Measurements from ENCODE around the gene C16orf92. TPM values are rescaled to one million over a fixed set of nuclear protein-coding genes. Genes with fewer than 3 reads are reported as not detected.

The C16orf92 gene
- total and polyA plus RNA-seq, 2 of the 13 experiments (the other 11 are each of a cell fraction or from before 2014, with no cell fraction given) = not detected

GRCh38 chr16:30032083-30032819, 9.3 kb downstream of the C16orf92 start (continued):
- TF ChIP-seq ZNF691 (CRISPR knock-in tag; IDR thresholded peaks at IDR 0.05; ENCODE audit: borderline replicate concordance, low read depth) (peak; percentile 57; the same call in 1 of the 2 replicates), ZNF746 (CRISPR knock-in tag; IDR thresholded peaks at IDR 0.05) (0 out of 2 replicates have a peak, but pooled peaks have one; percentile 40), ZNF562 (CRISPR knock-in tag; IDR thresholded peaks at IDR 0.05; ENCODE audit: borderline replicate concordance) (no peak), GATAD2A (CRISPR knock-in tag; IDR thresholded peaks at IDR 0.05) (peak; percentile 80), CCAR2 (optimal IDR thresholded peaks at IDR 0.05; ENCODE audit: low read depth, low read length) (peak; percentile 57), MLX (CRISPR knock-in tag; IDR thresholded peaks at IDR 0.05) (no peak), ZNF564 (CRISPR knock-in tag; IDR thresholded peaks at IDR 0.05) (no peak), HHEX (CRISPR knock-in tag; IDR thresholded peaks at IDR 0.05) (no peak), ZFP36L2 (CRISPR knock-in tag; IDR thresholded peaks at IDR 0.05) (no peak), ZBTB25 (CRISPR knock-in tag; IDR thresholded peaks at IDR 0.05) (0 out of 2 replicates have a peak, but pooled peaks have one; percentile 55), KLF16 (CRISPR knock-in tag; IDR thresholded peaks at IDR 0.05) (0 out of 4 replicates have a peak, but pooled peaks of 1 of the 2 experiments have one; percentile 62), THAP11 (CRISPR knock-in tag; IDR thresholded peaks at IDR 0.05) (peak; percentile 66; the same call in 1 of the 2 replicates), ZNF501 (CRISPR knock-in tag; IDR thresholded peaks at IDR 0.05) (peak; percentile 43; the same call in 1 of the 2 replicates), FOSL2 (CRISPR knock-in tag; IDR thresholded peaks at IDR 0.05) (peak; percentile 24; the same call in 1 of the 2 replicates), CENPBD1 (CRISPR knock-in tag; IDR thresholded peaks at IDR 0.05; ENCODE audit: borderline replicate concordance, low read depth) (no peak), ZBTB2 (CRISPR knock-in tag; IDR thresholded peaks at IDR 0.05; ENCODE audit: low read depth) (no peak), GFI1 (CRISPR knock-in tag; IDR thresholded peaks at IDR 0.05; ENCODE audit: borderline replicate concordance) (0 out of 2 replicates have a peak, but pooled peaks have one; percentile 27), U2AF2 (IDR thresholded peaks at IDR 0.05; ENCODE audit: low read depth, low read length) (no peak), ZSCAN5A (CRISPR knock-in tag; IDR thresholded peaks at IDR 0.05; ENCODE audit: borderline replicate concordance) (peak; percentile 45; the same call in 1 of the 2 replicates)
